KMS-11 (cell line): ENCODE measurements around the gene CNTN5.

Experiments
- H2AFZ ChIP-seq: fragments of 200-600 bp; sonication (generic); 2 replicates; pipeline ENCODE4 v1.6.1; 2016; ENCODE audit warnings: antibody characterized with exemption, mixed run types, low read depth
- H3K27ac ChIP-seq: fragments of 200-600 bp; sonication (generic); 2 replicates; pipeline ENCODE4 v1.6.1; 2016; ENCODE audit warnings: mild to moderate bottlenecking, mixed run types
- H3K27me3 ChIP-seq: fragments of 200-600 bp; sonication (generic); 2 replicates; pipeline ENCODE4 v1.6.1; 2017; ENCODE audit warnings: mild to moderate bottlenecking, low read depth, mixed run types, moderate library complexity; ENCODE audit not compliant: insufficient read depth
- H3K36me3 ChIP-seq: fragments of 200-600 bp; sonication (generic); 2 replicates; pipeline ENCODE4 v1.6.1; 2017; ENCODE audit warnings: mild to moderate bottlenecking, mixed run types; ENCODE audit not compliant: insufficient read depth
- H3K4me1 ChIP-seq: fragments of 200-600 bp; sonication (generic); 2 replicates; pipeline ENCODE4 v1.6.1; 2016; ENCODE audit warnings: mild to moderate bottlenecking, low read depth, mixed run types; ENCODE audit not compliant: poor library complexity, severe bottlenecking
- H3K4me2 ChIP-seq: fragments of 200-600 bp; sonication (generic); 2 replicates; pipeline ENCODE4 v1.7.0; 2016; ENCODE audit warnings: mild to moderate bottlenecking, mixed run types
- H3K4me3 ChIP-seq: fragments of 200-600 bp; sonication (generic); IDR thresholded peaks from 2 replicates; pipeline ENCODE4 v1.6.1; 2017; ENCODE audit warnings: low read depth, low read length, mixed read lengths; ENCODE audit not compliant: insufficient read depth
- H3K79me2 ChIP-seq: fragments of 200-600 bp; sonication (generic); 2 replicates; pipeline ENCODE4 v1.6.1; 2016; ENCODE audit warnings: low read depth, mixed run types; ENCODE audit not compliant: insufficient read depth
- H3K9ac ChIP-seq: fragments of 200-600 bp; sonication (generic); 2 replicates; pipeline ENCODE4 v1.6.1; 2016; ENCODE audit warnings: mild to moderate bottlenecking, mixed run types
- H4K20me1 ChIP-seq: fragments of 200-600 bp; sonication (generic); 2 replicates; pipeline ENCODE4 v1.6.1; 2016; ENCODE audit warnings: mild to moderate bottlenecking, mixed run types; ENCODE audit not compliant: insufficient read depth
- CTCF ChIP-seq: fragments of 200-600 bp; sonication (generic); conservative IDR thresholded peaks from 2 replicates; pipeline ENCODE4 v1.6.1; 2017; ENCODE audit warnings: low read depth, mild to moderate bottlenecking, antibody characterized with exemption, low read length, moderate library complexity, mixed read lengths

The CNTN5 gene

GRCh38 chr11:100329352-100329751 is 1308.6 kb downstream of the CNTN5 start:
- Histone ChIP-seq H3K27ac (no peak overlapping the region), H3K4me1 (no peaks in the 10 kb centered on the region), H3K79me2 (no peaks in the 10 kb centered on the region), H4K20me1 (no peaks in the 10 kb centered on the region), H3K9ac (no peak overlapping the region), H2AFZ (no peak overlapping the region), H3K36me3 (no peaks in the 10 kb centered on the region), H3K4me2 (no peak overlapping the region), H3K4me3 (no peak overlapping the region), H3K27me3 (no peaks in the 10 kb centered on the region)
- no peak for TF ChIP-seq CTCF

- Histone ChIP-seq H3K4me3 (no peak overlapping the region), H4K20me1 (no peaks in the 10 kb centered on the region), H3K79me2 (no peaks in the 10 kb centered on the region), H3K27ac (no peak overlapping the region), H3K4me1 (no peaks in the 10 kb centered on the region), H3K4me2 (no peak overlapping the region), H3K36me3 (no peaks in the 10 kb centered on the region), H2AFZ (no peak overlapping the region), H3K9ac (no peak overlapping the region), H3K27me3 (no peaks in the 10 kb centered on the region)
- no peak for TF ChIP-seq CTCF
Measured at GRCh38 chr11:100336873-100337272, 1316.1 kb downstream of the CNTN5 start.

DNA sequence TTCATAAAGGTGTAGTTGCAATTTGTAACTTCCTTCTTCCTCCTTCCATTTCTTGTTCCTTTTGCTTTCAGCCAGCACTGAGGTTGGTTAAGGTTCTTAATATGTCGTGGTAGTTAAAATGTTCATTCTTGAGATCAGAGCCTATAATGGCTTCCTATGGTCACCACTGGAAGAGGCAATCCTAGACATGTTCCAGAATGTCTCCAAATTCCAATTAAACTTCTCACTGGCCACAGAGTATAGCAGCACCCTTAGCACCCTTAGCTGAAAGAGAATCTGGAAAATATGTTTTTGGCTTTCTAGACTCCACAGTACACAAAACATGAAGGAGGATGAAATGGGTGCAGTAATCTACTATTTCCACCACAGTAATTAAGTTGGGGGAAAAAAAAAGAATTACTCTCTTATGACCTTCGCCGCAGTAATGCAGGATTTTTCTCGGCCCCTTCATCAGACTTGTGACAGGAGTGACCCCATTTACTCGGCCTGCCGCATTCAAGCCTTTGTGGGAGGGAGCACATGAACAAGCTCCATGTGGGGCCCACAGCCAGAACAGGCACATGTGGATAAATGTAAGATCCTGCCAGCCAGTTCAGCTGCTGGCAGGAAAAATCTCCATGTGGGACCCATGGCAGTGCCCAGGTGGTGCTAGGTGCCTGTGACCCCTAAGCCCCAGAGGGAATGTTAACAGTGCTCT is 1317.5 kb downstream of the CNTN5 start:
- no peak for TF ChIP-seq CTCF
- H3K79me2 ChIP-seq: no peaks in the 10 kb centered on the region
- H3K27ac ChIP-seq: no peak overlapping the region
- H3K36me3 ChIP-seq: no peaks in the 10 kb centered on the region
- H3K4me1 ChIP-seq: no peaks in the 10 kb centered on the region
- H3K4me3 ChIP-seq: no peak overlapping the region
- H4K20me1 ChIP-seq: no peaks in the 10 kb centered on the region
- no peaks in the 10 kb centered on the region for H3K27me3 ChIP-seq
- H2AFZ ChIP-seq: no peak overlapping the region
- no peak overlapping the region for H3K4me2 ChIP-seq
- H3K9ac ChIP-seq: no peak overlapping the region

- Histone ChIP-seq H3K4me2 (no peak overlapping the region), H3K27me3 (no peaks in the 10 kb centered on the region), H3K9ac (no peak overlapping the region), H3K4me1 (no peaks in the 10 kb centered on the region), H3K36me3 (no peaks in the 10 kb centered on the region), H2AFZ (no peak overlapping the region), H3K79me2 (no peaks in the 10 kb centered on the region), H3K4me3 (no peak overlapping the region), H4K20me1 (no peaks in the 10 kb centered on the region), H3K27ac (no peak overlapping the region)
- no peak for TF ChIP-seq CTCF
Measured at GRCh38 chr11:100340466-100341319, 1319.9 kb downstream of the CNTN5 start.
